K562 (cell line): Measurements from ENCODE around the gene CD4. TPM values are rescaled to one million over a fixed set of nuclear protein-coding genes. Genes with fewer than 3 reads are reported as not detected.
"Not testable (repeated sequence)": the region's sequence is repeated elsewhere in the genome, so short reads cannot be mapped to it uniquely, and the experiment has no call there.

Experiments
- ATAC-seq: fragments of 200-7000 bp; cut with Tn5 transposase; 3 replicates; pipeline ENCODE4 v1.9.1; 2020; ENCODE audit warnings: moderate library complexity
- BruUV-seq: library from RNA; stranded (reverse); fragments of 400-500 nt; replicated peaks from 2 replicates; lab custom pipeline; 2021; lab: Mats Ljungman, UMichigan
- CTCF ChIA-PET: fragments of 300-600 bp; formaldehyde crosslinking; extraction: SDS; loops from one replicate; lab custom pipeline; 2021; ENCODE audit warnings: low intra/inter-chr PET ratio; lab: Yijun Ruan, JAX
- POLR2A ChIA-PET: fragments of 300-600, 350-650 bp; sonication (Branson Sonifier 250); formaldehyde crosslinking; extraction: SDS; loops from one replicate; lab custom pipeline; 2021; ENCODE audit warnings: antibody characterized with exemption, inconsistent platforms; lab: Yijun Ruan, JAX
- DNase-seq, 4 experiments: peaks; one replicate each; pipeline versions ENCODE4 v3.0.0 to v3.0.0-alpha.2; 2011 to 2018; ENCODE audit warnings: low spot score in 3 of 4, mixed read lengths in 3 of 4; ENCODE audit errors: extremely low read depth in 1 of 4
- FAIRE-seq: peaks from 2 replicates; lab custom pipeline; 2011; peaks lifted over from hg19 to GRCh38; lab: Jason Lieb, UNC
- H2AFZ ChIP-seq: 2 replicates; pipeline ENCODE4 v1.6.0; 2011; ENCODE audit warnings: low read depth, low read length, control low read depth, inconsistent platforms
- H3K27ac ChIP-seq: fragments of 200-600 bp; 3 replicates; pipeline ENCODE4 v1.8.0; 2011; ENCODE audit warnings: low read depth, mild to moderate bottlenecking, control low read depth, inconsistent platforms, low read length, moderate library complexity, mixed read lengths; ENCODE audit errors: extremely low read depth
- H3K27me3 ChIP-seq, 2 experiments: fragments of 300-600 bp in 1 of 2; 2 replicates in 1 of 2; 3 replicates in 1 of 2; pipeline versions ENCODE4 v1.6.0 to v1.8.0; 2011; ENCODE audit warnings: inconsistent platforms in 2 of 2, low read length in 2 of 2, mild to moderate bottlenecking in 1 of 2, mixed read lengths in 1 of 2, moderate library complexity in 1 of 2; ENCODE audit not compliant: control insufficient read depth in 2 of 2, insufficient read depth in 2 of 2
- H3K36me3 ChIP-seq: fragments of 300-600 bp; 3 replicates; pipeline ENCODE4 v1.8.0; 2011; ENCODE audit warnings: mild to moderate bottlenecking, low read length, inconsistent platforms; ENCODE audit not compliant: control insufficient read depth, insufficient read depth
- H3K4me1 ChIP-seq, 2 experiments: fragments of 200-600 bp in 1 of 2; replicated peaks in 1 of 2; 2 replicates in 1 of 2; 3 replicates in 1 of 2; pipeline versions ENCODE4 v1.5.1 to v1.8.0; 2011; ENCODE audit warnings: inconsistent platforms in 2 of 2, low read length in 2 of 2, mild to moderate bottlenecking in 1 of 2, mixed read lengths in 1 of 2, moderate library complexity in 1 of 2; ENCODE audit not compliant: control insufficient read depth in 2 of 2, insufficient read depth in 2 of 2
- H3K4me2 ChIP-seq: 2 replicates; pipeline ENCODE4 v1.6.1; 2011; ENCODE audit warnings: low read length, control low read depth, inconsistent platforms, mixed read lengths; ENCODE audit not compliant: insufficient read depth
- H3K4me3 ChIP-seq: fragments of 200-600 bp; sonication (generic), shearing (Covaris generic); 2 replicates; pipeline ENCODE4 v1.5.1; 2016; ENCODE audit warnings: control low read depth, inconsistent platforms
- H3K79me2 ChIP-seq: fragments of 200-600 bp; 3 replicates; pipeline ENCODE4 v1.8.0; 2011; ENCODE audit warnings: low read length, inconsistent platforms; ENCODE audit not compliant: control insufficient read depth, insufficient read depth
- H3K9ac ChIP-seq, 2 experiments: 2 replicates each; pipeline versions ENCODE4 v1.6.0 to v1.6.1; 2011; ENCODE audit warnings: low read depth in 2 of 2, low read length in 2 of 2, control low read depth in 1 of 2, inconsistent platforms in 1 of 2, mild to moderate bottlenecking in 1 of 2, mixed read lengths in 1 of 2; ENCODE audit not compliant: insufficient read depth in 1 of 2
- H3K9me1 ChIP-seq: one replicate; pipeline ENCODE4 v1.6.0; 2011; ENCODE audit warnings: inconsistent platforms, mild to moderate bottlenecking, low read length, moderate library complexity; ENCODE audit not compliant: control insufficient read depth, insufficient read depth
- H3K9me3 ChIP-seq: replicated peaks from 2 replicates; pipeline ENCODE4 v1.5.1; 2011; ENCODE audit warnings: low read depth, low read length, inconsistent platforms; ENCODE audit not compliant: control insufficient read depth, insufficient read depth
- H4K20me1 ChIP-seq: replicated peaks from 2 replicates; pipeline ENCODE4 v1.6.1; 2011; ENCODE audit warnings: low read length, inconsistent platforms, mixed read lengths; ENCODE audit not compliant: control insufficient read depth, insufficient read depth
- CBFA2T2 ChIP-seq: fragments of 450-650 bp; conservative IDR thresholded peaks from 2 replicates; pipeline ENCODE4 v1.6.1; 2017; ENCODE audit warnings: mild to moderate bottlenecking
- RAD51 ChIP-seq: fragments of 450-650 bp; IDR thresholded peaks from 2 replicates; pipeline ENCODE4 v1.7.1; 2016; ENCODE audit warnings: low read depth, mild to moderate bottlenecking, borderline replicate concordance
- ZBTB33 ChIP-seq: sonication (generic); formaldehyde crosslinking; IDR thresholded peaks from 2 replicates; pipeline ENCODE4 v1.8.1; 2023; ENCODE audit warnings: mild to moderate bottlenecking, missing genetic modification reagents
- WGBS: fragments of 100-300 bp; shearing (Covaris generic); methylation state at CpG from one replicate; pipeline ENCODE4 v1.1.6; 2016; ENCODE audit warnings: low coverage, mixed read lengths; ENCODE audit not compliant: insufficient coverage; ENCODE audit errors: missing lambda C conversion rate; 5-methylcytosine and 5-hydroxymethylcytosine counted together
- in situ Hi-C: fragments of 300-500 bp; cut with MboI; formaldehyde crosslinking; loops from 4 replicates; pipeline ENCODE4 v1.15.0; 2018; ENCODE audit warnings: inconsistent platforms, mixed read lengths
- intact Hi-C: fragments of 100-400 bp; cut with micrococcal nuclease; formaldehyde crosslinking; loops from 2 replicates; pipeline ENCODE4 v1.14.2; 2022
- polyA plus RNA-seq, 8 experiments: library from polyadenylated mRNA; depleted of rRNA in 4 of 8; stranded (reverse) in 5 of 8; unstranded in 3 of 8; fragments of >200 nt; fragmentation: Nextera tagmentation in 2 of 8; fragmentation: Illumina TruSeq in 1 of 8; extraction: Ambion mirVana in 2 of 8; extraction: Trizol in 1 of 8; gene quantifications; 2 replicates each; pipeline versions ENCODE4 v1.2.1 to v1.2.3, GENCODE V29; 2011 to 2014; ENCODE audit warnings: inconsistent platforms in 1 of 8, missing spikeins in 1 of 8
- total RNA-seq, 7 experiments: library from RNA; depleted of rRNA in 6 of 7; stranded (reverse); fragments of >200 nt in 6 of 7; fragmentation: Illumina TruSeq in 2 of 7; extraction: Trizol in 2 of 7; gene quantifications; 2 replicates each; pipeline versions ENCODE4 v1.2.1 to v1.2.3, GENCODE V29; 2011 to 2021; ENCODE audit warnings: low replicate concordance in 1 of 7

Gene CD4
- total and polyA plus RNA-seq, 9 of the 15 experiments (the other 6 are each of a cell fraction or from before 2014, with no cell fraction given): 0.06 to 0.27 (median 0.09) TPM; not detected in 5

- not testable (repeated sequence) for H3K9me1 ChIP-seq, ATAC-seq
- TF ChIP-seq CBFA2T2 (0 out of 2 replicates have a peak, but pooled peaks have one; percentile 20), ZBTB33 (peak; percentile 26; the same call in 1 of the 2 replicates), RAD51 (peak; percentile 67; the same call in 1 of the 2 replicates)
- TF ChIP-seq, all 486 proteins: peak for 3; not testable (repeated sequence) for 483
- Histone ChIP-seq H3K4me1 (peaks cover 7 to 15% of the 10 kb centered on the region in 2 experiments; a peak in 3 of 5 replicates), H3K36me3 (peaks cover 14% of the 10 kb centered on the region; the same call in 1 of the 3 replicates)
- H2AFZ ChIP-seq, in situ Hi-C loops, H3K27ac ChIP-seq, H3K4me2 ChIP-seq, CTCF ChIA-PET, DNase-seq, H3K9ac ChIP-seq, BruUV-seq, H3K9me3 ChIP-seq, H3K4me3 ChIP-seq, H3K79me2 ChIP-seq, POLR2A ChIA-PET, intact Hi-C loops, H3K27me3 ChIP-seq, H4K20me1 ChIP-seq, FAIRE-seq: not testable (repeated sequence)
- WGBS: 66% methylated on average over 9 of the region's 12 CpGs
These were observed 47.2 kb upstream of the CD4 start for GRCh38 chr12:6742080-6742479.
